H9 (cell line): ENCODE measurements around the gene DTNB. TPM values are rescaled to one million over a fixed set of nuclear protein-coding genes. Genes with fewer than 3 reads are reported as not detected.

ENCODE experiments used
- DNase-seq: peaks from one replicate; pipeline ENCODE4 v3.0.0-alpha.2; 2017
- H2AFZ ChIP-seq: one replicate; pipeline ENCODE4 v1.6.1; 2013; ENCODE audit warnings: mild to moderate bottlenecking, low read length, control low read depth, moderate library complexity
- H2AK5ac ChIP-seq: 2 replicates; pipeline ENCODE4 v1.6.1; 2013; ENCODE audit warnings: low read length, control low read depth, mixed read lengths; ENCODE audit not compliant: insufficient read length
- H2BK120ac ChIP-seq: one replicate; pipeline ENCODE4 v1.6.1; 2013; ENCODE audit warnings: low read depth, mild to moderate bottlenecking, low read length, control low read depth, inconsistent platforms; ENCODE audit not compliant: poor library complexity, severe bottlenecking
- H2BK12ac ChIP-seq: 2 replicates; pipeline ENCODE4 v1.6.1; 2013; ENCODE audit warnings: low read length, control low read depth, mixed read lengths, low read depth; ENCODE audit not compliant: insufficient read length
- H2BK15ac ChIP-seq: 2 replicates; pipeline ENCODE4 v1.6.1; 2013; ENCODE audit warnings: low read depth, low read length, control low read depth
- H2BK20ac ChIP-seq: one replicate; pipeline ENCODE4 v1.6.1; 2013; ENCODE audit warnings: low read depth, mild to moderate bottlenecking, low read length, control low read depth, inconsistent platforms; ENCODE audit not compliant: poor library complexity, severe bottlenecking
- H2BK5ac ChIP-seq: 2 replicates; pipeline ENCODE4 v1.6.1; 2013; ENCODE audit warnings: low read length, control low read depth, mixed read lengths; ENCODE audit not compliant: insufficient read length
- H3K14ac ChIP-seq: 2 replicates; pipeline ENCODE4 v1.6.1; 2013; ENCODE audit warnings: low read length, control low read depth; ENCODE audit not compliant: insufficient read depth
- H3K18ac ChIP-seq: 2 replicates; pipeline ENCODE4 v1.6.1; 2013; ENCODE audit warnings: low read depth, mild to moderate bottlenecking, mixed read lengths, low read length, control low read depth; ENCODE audit not compliant: insufficient read length
- H3K23ac ChIP-seq: 2 replicates; pipeline ENCODE4 v1.6.1; 2013; ENCODE audit warnings: low read length, control low read depth, mixed read lengths, low read depth; ENCODE audit not compliant: insufficient read length
- H3K23me2 ChIP-seq: 2 replicates; pipeline ENCODE4 v1.6.1; 2013; ENCODE audit warnings: low read depth, mild to moderate bottlenecking, mixed read lengths, low read length, control low read depth; ENCODE audit not compliant: insufficient read length, poor library complexity, severe bottlenecking
- H3K27ac ChIP-seq: 2 replicates; pipeline ENCODE4 v1.5.1; 2013; ENCODE audit warnings: low read length, control low read depth, mixed read lengths, low read depth; ENCODE audit not compliant: insufficient read length
- H3K27me3 ChIP-seq: 2 replicates; pipeline ENCODE4 v1.6.1; 2013; ENCODE audit warnings: low read length, control low read depth, inconsistent platforms; ENCODE audit not compliant: insufficient read depth
- H3K4ac ChIP-seq: 2 replicates; pipeline ENCODE4 v1.6.1; 2013; ENCODE audit warnings: low read depth, mild to moderate bottlenecking, control low read depth, inconsistent platforms, low read length, moderate library complexity
- H3K4me1 ChIP-seq: 2 replicates; pipeline ENCODE4 v1.6.1; 2013; ENCODE audit warnings: low read length, control low read depth, inconsistent platforms; ENCODE audit not compliant: insufficient read depth
- H3K4me2 ChIP-seq: 2 replicates; pipeline ENCODE4 v1.6.1; 2013; ENCODE audit warnings: low read length, control low read depth, mixed read lengths; ENCODE audit not compliant: insufficient read length, insufficient read depth
- H3K56ac ChIP-seq: 2 replicates; pipeline ENCODE4 v1.6.1; 2013; ENCODE audit warnings: low read depth, mild to moderate bottlenecking, mixed read lengths, low read length, control low read depth; ENCODE audit not compliant: insufficient read length
- H3K79me1 ChIP-seq: 2 replicates; pipeline ENCODE4 v1.6.1; 2013; ENCODE audit warnings: low read depth, mild to moderate bottlenecking, moderate library complexity, low read length, control low read depth, inconsistent platforms; ENCODE audit not compliant: insufficient read depth, poor library complexity, severe bottlenecking
- H3K79me2 ChIP-seq: 2 replicates; pipeline ENCODE4 v1.6.1; 2013; ENCODE audit warnings: low read length, control low read depth, inconsistent platforms; ENCODE audit not compliant: insufficient read depth
- H3K9ac ChIP-seq: 2 replicates; pipeline ENCODE4 v1.6.1; 2013; ENCODE audit warnings: low read length, control low read depth, mixed read lengths; ENCODE audit not compliant: insufficient read length; ENCODE audit errors: extremely low read depth
- H3K9me3 ChIP-seq: one replicate; pipeline ENCODE4 v1.6.1; 2013; ENCODE audit warnings: low read depth, low read length, inconsistent platforms; ENCODE audit not compliant: control insufficient read depth
- H3T11ph ChIP-seq: one replicate; pipeline ENCODE4 v1.6.1; 2013; ENCODE audit warnings: mild to moderate bottlenecking, low read length, control low read depth, inconsistent platforms
- H4K20me1 ChIP-seq: one replicate; pipeline ENCODE4 v1.6.1; 2013; ENCODE audit not compliant: control insufficient read depth, insufficient read length, insufficient read depth
- H4K5ac ChIP-seq: 2 replicates; pipeline ENCODE4 v1.6.1; 2013; ENCODE audit warnings: low read depth, mild to moderate bottlenecking, mixed read lengths, low read length, control low read depth; ENCODE audit not compliant: insufficient read length
- H4K8ac ChIP-seq: replicated peaks from 2 replicates; pipeline ENCODE4 v1.6.1; 2013; ENCODE audit warnings: low read length, control low read depth, mixed read lengths, low read depth; ENCODE audit not compliant: insufficient read length
- H4K91ac ChIP-seq: 2 replicates; pipeline ENCODE4 v1.6.1; 2013; ENCODE audit warnings: low read depth, mild to moderate bottlenecking, moderate library complexity, mixed read lengths, low read length, control low read depth; ENCODE audit not compliant: insufficient read length
- H3K27ac Mint-ChIP-seq, 3 experiments: 2 replicates in 2 of 3; 3 replicates in 1 of 3; pipeline ENCODE4 v1.8.0; 2020 to 2021; ENCODE audit warnings: mixed read lengths in 3 of 3, mild to moderate bottlenecking in 1 of 3, moderate library complexity in 1 of 3
- H3K27me3 Mint-ChIP-seq: 2 replicates; pipeline ENCODE4 v1.8.0; 2021; ENCODE audit warnings: low read depth, mild to moderate bottlenecking, moderate library complexity, mixed read lengths
- H3K36me3 Mint-ChIP-seq, 3 experiments: 2 replicates in 2 of 3; 3 replicates in 1 of 3; pipeline ENCODE4 v1.8.0; 2020 to 2021; ENCODE audit warnings: low read depth in 3 of 3, mixed read lengths in 3 of 3; ENCODE audit not compliant: insufficient read depth in 1 of 3
- H3K4me1 Mint-ChIP-seq, 2 experiments: 2 replicates each; pipeline ENCODE4 v1.8.0; 2020; ENCODE audit warnings: mixed read lengths in 2 of 2
- H3K4me3 Mint-ChIP-seq, 2 experiments: 2 replicates in 1 of 2; 3 replicates in 1 of 2; pipeline ENCODE4 v1.8.0; 2020 to 2021; ENCODE audit warnings: mild to moderate bottlenecking in 2 of 2, mixed read lengths in 2 of 2, moderate library complexity in 1 of 2
- H3K9me3 Mint-ChIP-seq, 2 experiments: 2 replicates in 1 of 2; 3 replicates in 1 of 2; pipeline ENCODE4 v1.8.0; 2020; ENCODE audit warnings: mild to moderate bottlenecking in 2 of 2, mixed read lengths in 2 of 2, moderate library complexity in 1 of 2
- WGBS: extraction: QIAGEN DNeasy Blood & Tissue Kit; methylation state at CpG from one replicate; pipeline ENCODE4 v1.1.7; 2013; ENCODE audit warnings: missing lambda C conversion rate, low lambda C conversion rate, mixed read lengths; ENCODE audit not compliant: insufficient read length; ENCODE audit errors: extremely low coverage; 5-methylcytosine and 5-hydroxymethylcytosine counted together
- total RNA-seq: library from RNA; stranded (reverse); gene quantifications from 2 replicates; pipeline ENCODE4 v1.2.1, GENCODE V29; 2021
- TF ChIP-seq, protein P1 (sequence below): fragments of 200-600 bp; sonication (generic); conservative IDR thresholded peaks from 3 replicates; pipeline ENCODE4 v1.8.0; 2021; ENCODE audit warnings: antibody characterized with exemption, mild to moderate bottlenecking

Gene DTNB
- total RNA-seq, 1 experiment from 2014 or later, result 26.7 TPM

DNA sequence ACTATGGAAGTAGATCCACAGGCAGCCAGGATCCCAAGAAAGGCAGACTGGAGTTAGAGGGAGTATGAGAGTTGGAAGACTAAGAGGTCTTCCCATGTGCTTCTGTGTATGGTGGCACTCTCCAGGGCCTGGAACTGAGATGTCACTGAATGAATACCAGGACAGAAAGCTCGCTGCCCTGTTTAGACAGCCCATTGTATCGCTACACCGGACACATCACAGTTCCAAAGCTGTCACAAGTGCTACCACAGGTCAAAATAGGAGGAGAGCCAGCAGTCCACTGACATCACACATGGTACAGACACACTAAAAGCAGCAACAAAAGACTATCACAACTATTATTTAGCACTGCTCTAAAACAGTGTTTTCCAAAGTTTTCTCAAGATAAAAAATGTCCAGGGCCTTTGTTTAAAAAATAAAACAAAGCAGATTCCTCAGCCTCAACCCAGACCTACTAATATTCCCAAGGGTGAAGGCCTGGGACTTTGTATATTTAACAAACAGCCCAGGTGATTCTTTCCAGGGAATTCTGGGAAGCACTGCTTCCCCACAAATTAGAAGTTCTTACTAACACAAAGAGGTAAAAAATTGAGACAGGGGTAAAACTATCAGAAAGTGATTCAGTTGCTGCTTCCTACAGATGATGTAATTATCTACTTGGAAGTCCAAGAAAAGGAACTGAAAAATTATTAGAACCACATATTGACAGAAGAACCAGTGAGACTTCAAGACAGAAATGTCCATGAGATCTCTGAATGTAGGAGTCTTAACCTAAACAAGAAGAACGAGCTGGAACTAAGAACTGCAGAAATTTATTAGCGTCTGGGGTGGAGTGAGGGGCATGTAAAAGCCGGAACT lies 116.0 kb downstream of the DTNB start:
- Histone ChIP-seq H2AK5ac (no peak overlapping the region), H4K20me1 (no peaks in the 10 kb centered on the region), H4K91ac (no peak overlapping the region), H2BK20ac (no peak overlapping the region), H3K56ac (no peak overlapping the region), H3K9me3 (no peaks in the 10 kb centered on the region), H3K9ac (no peak overlapping the region), H3K18ac (no peak overlapping the region), H3K27ac (no peak overlapping the region), H2AFZ (no peak overlapping the region), H3K23me2 (no peaks in the 10 kb centered on the region), H2BK15ac (no peak overlapping the region), H3K23ac (no peak overlapping the region), H3K4me2 (no peak overlapping the region), H3K27me3 (no peaks in the 10 kb centered on the region), H3T11ph (no peak overlapping the region), H3K79me2 (no peaks in the 10 kb centered on the region), H4K5ac (no peak overlapping the region), H3K4ac (no peak overlapping the region), H3K79me1 (no peaks in the 10 kb centered on the region), H2BK120ac (no peak overlapping the region), H4K8ac (no peak overlapping the region), H2BK5ac (no peak overlapping the region), H3K4me1 (peaks cover 4% of the 10 kb centered on the region; the same call in 1 of the 2 replicates), H2BK12ac (no peak overlapping the region), H3K14ac (no peak overlapping the region)
- Mint-ChIP-seq H3K36me3 (peaks cover 0 to 3% (median 2%) of the 10 kb centered on the region in 3 experiments; a peak in 3 of 7 replicates), H3K4me3 (no peak overlapping the region), H3K27me3 (no peaks in the 10 kb centered on the region), H3K27ac (peak overlapping the region; percentile 37 to 70 (median 53); a peak in 6 of 7 replicates), H3K9me3 (no peaks in the 10 kb centered on the region), H3K4me1 (peaks cover 26 to 28% of the 10 kb centered on the region in 2 experiments)
- DNase-seq, result no peak
- TF ChIP-seq, protein P1, sequence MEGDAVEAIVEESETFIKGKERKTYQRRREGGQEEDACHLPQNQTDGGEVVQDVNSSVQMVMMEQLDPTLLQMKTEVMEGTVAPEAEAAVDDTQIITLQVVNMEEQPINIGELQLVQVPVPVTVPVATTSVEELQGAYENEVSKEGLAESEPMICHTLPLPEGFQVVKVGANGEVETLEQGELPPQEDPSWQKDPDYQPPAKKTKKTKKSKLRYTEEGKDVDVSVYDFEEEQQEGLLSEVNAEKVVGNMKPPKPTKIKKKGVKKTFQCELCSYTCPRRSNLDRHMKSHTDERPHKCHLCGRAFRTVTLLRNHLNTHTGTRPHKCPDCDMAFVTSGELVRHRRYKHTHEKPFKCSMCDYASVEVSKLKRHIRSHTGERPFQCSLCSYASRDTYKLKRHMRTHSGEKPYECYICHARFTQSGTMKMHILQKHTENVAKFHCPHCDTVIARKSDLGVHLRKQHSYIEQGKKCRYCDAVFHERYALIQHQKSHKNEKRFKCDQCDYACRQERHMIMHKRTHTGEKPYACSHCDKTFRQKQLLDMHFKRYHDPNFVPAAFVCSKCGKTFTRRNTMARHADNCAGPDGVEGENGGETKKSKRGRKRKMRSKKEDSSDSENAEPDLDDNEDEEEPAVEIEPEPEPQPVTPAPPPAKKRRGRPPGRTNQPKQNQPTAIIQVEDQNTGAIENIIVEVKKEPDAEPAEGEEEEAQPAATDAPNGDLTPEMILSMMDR, result no peak
- WGBS, result no CpG with 5 or more reads among the region's 6 CpGs
